Testis (tissue), 3 donors: ENCODE measurements around the gene CETN1. TPM values are rescaled to one million over a fixed set of nuclear protein-coding genes. Genes with fewer than 3 reads are reported as not detected.
A peak's percentile ranks its signal among the peaks of the same experiment; 100 is the strongest.

Source experiments
- DNase-seq: peaks from one replicate; pipeline ENCODE4 v3.0.0-alpha.2; 2019
- H3K27ac ChIP-seq, 2 donors: fragments of 200-600 bp; sonication (generic); one replicate each; pipeline ENCODE4 v1.5.1; 2019
- H3K27me3 ChIP-seq: fragments of 200-600 bp; sonication (generic); one replicate; pipeline ENCODE4 v1.5.1; 2019
- H3K36me3 ChIP-seq: fragments of 200-600 bp; sonication (generic); one replicate; pipeline ENCODE4 v1.5.1; 2017; ENCODE audit warnings: low read depth; ENCODE audit errors: missing control alignments
- H3K4me1 ChIP-seq: fragments of 200-600 bp; sonication (generic); one replicate; pipeline ENCODE4 v1.5.1; 2019
- H3K4me3 ChIP-seq, 2 donors: fragments of 200-600 bp; sonication (generic); one replicate each; pipeline ENCODE4 v1.5.1; 2017 to 2019
- H3K9me3 ChIP-seq: fragments of 200-600 bp; sonication (generic); one replicate; pipeline ENCODE4 v1.5.1; 2017
- POLR2A ChIP-seq: fragments of 450-650 bp; IDR thresholded peaks from one replicate; pipeline ENCODE4 v1.6.1; 2017; ENCODE audit warnings: antibody characterized with exemption, mild to moderate bottlenecking, moderate library complexity
- WGBS, 2 donors: methylation state at CpG; one replicate each; pipeline ENCODE4 v1.1.5; 2018; 5-methylcytosine and 5-hydroxymethylcytosine counted together
- intact Hi-C: fragments of 100-400 bp; cut with DNase I; formaldehyde crosslinking; loops from one replicate; pipeline ENCODE4 v1.15.1; 2023; ENCODE audit warnings: low total_unique reads
- polyA plus RNA-seq: library from polyadenylated mRNA; stranded (reverse); fragments of 350-450 nt; fragmentation: Illumina TruSeq; extraction: RNeasy Lipid Tissue Mini Kit (QIAGEN cat#74804); gene quantifications from one replicate; pipeline ENCODE4 v1.2.3, GENCODE V29; 2014; ENCODE audit warnings: low read depth, low replicate concordance; ENCODE audit not compliant: insufficient read depth
- total RNA-seq, 2 donors: library from RNA; depleted of rRNA; stranded (reverse); fragments of >200 nt; gene quantifications; one replicate each; pipeline ENCODE4 v1.2.3, GENCODE V29; 2016
- TF ChIP-seq, protein P1 (sequence below), 3 experiments: fragments of 450-650 bp in 2 of 3; fragments of 200-600 bp in 1 of 3; sonication (generic) in 1 of 3; IDR thresholded peaks; one replicate each; pipeline ENCODE4 v1.5.1; 2016 to 2019; ENCODE audit warnings: antibody characterized with exemption in 3 of 3, mild to moderate bottlenecking in 2 of 3, moderate library complexity in 1 of 3

Gene CETN1
- total and polyA plus RNA-seq, 3 donors from 2014 or later, result 53.3 to 289 (median 70.5) TPM

DNA sequence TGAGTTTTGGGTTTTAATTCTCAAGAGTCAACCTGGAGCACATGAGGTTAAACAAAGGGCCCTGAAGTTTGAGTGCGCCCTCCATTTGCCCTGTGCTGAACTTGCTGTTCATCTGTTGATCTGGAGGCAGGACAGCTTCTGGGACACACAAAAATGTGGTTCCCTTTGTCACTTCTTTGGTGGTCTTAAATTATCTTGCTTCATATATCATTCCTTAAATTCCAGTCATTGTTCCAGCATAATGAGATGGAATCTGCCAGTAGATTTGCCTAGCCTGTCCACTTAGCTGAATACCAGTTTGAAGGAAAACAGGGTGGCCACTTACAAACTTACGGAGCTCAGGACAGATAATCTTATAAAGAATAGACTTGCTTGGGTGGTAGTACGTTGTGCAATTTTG is 916 bp downstream of the CETN1 start:
- no peak overlapping the region for H3K27ac ChIP-seq
- no peaks in the 10 kb centered on the region for H3K36me3 ChIP-seq
- intact Hi-C loops, result no loop called here
- no peaks in the 10 kb centered on the region for H3K4me1 ChIP-seq
- H3K27me3 ChIP-seq, result no peaks in the 10 kb centered on the region
- DNase-seq, result no peak
- H3K4me3 ChIP-seq, result no peak overlapping the region
- TF ChIP-seq, protein P1, sequence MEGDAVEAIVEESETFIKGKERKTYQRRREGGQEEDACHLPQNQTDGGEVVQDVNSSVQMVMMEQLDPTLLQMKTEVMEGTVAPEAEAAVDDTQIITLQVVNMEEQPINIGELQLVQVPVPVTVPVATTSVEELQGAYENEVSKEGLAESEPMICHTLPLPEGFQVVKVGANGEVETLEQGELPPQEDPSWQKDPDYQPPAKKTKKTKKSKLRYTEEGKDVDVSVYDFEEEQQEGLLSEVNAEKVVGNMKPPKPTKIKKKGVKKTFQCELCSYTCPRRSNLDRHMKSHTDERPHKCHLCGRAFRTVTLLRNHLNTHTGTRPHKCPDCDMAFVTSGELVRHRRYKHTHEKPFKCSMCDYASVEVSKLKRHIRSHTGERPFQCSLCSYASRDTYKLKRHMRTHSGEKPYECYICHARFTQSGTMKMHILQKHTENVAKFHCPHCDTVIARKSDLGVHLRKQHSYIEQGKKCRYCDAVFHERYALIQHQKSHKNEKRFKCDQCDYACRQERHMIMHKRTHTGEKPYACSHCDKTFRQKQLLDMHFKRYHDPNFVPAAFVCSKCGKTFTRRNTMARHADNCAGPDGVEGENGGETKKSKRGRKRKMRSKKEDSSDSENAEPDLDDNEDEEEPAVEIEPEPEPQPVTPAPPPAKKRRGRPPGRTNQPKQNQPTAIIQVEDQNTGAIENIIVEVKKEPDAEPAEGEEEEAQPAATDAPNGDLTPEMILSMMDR (IDR thresholded peaks at IDR 0.05), result no peak
- no peak for TF ChIP-seq POLR2A
- no peaks in the 10 kb centered on the region for H3K9me3 ChIP-seq
- 45 to 73% methylated on average over 3 of the region's 3 CpGs for WGBS, 2 donors

DNA sequence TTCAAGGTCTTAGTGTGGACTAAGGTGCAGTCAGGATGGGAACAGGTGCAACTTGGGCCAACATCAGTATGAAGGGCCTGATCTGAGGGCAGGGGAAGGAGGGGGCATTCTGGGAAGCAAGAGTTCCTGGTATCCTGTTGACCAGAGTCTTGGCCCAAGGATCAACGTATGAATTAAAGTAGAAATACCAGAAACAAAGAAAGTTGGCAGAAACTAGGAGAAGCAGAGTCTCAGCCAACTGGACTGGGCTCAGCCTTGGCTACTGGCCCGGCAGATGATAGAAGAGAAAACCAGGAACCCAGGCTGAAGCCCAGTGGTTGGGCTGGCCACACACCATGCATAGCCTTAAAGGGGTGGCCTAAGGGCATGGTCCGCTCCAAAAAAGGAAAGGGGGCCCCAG is 2.3 kb downstream of the CETN1 start:
- intact Hi-C loops, result no loop called here
- Histone ChIP-seq H3K27me3 (no peaks in the 10 kb centered on the region), H3K9me3 (no peaks in the 10 kb centered on the region), H3K27ac (no peak overlapping the region), H3K36me3 (no peaks in the 10 kb centered on the region), H3K4me1 (no peaks in the 10 kb centered on the region), H3K4me3 (no peak overlapping the region)
- peak; percentile 20 for DNase-seq
- WGBS, 2 donors, result 54 to 58% methylated on average over 3 of the region's 3 CpGs
- no peak for TF ChIP-seq POLR2A
- TF ChIP-seq, protein P1 (IDR thresholded peaks at IDR 0.05), result no peak

DNA sequence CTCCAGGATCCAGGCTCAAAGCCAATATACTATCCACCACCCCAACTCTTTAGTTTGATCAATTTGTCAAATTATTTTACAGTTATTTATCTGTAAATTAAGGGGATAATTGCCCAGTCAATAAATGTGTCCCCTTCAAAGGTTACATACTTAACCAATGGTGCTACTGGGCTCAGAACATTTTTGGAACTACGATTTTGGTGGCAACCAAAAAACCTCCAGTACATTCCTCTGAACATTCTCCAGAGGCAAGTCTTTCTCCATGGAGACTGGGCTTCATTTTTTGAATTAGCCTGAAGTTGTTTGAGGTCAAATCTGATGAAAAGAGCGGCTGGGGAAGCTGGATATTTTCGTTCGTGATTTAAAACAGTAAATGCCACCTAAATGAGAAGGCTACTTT is 14.9 kb downstream of the CETN1 start:
- Histone ChIP-seq H3K9me3 (no peaks in the 10 kb centered on the region), H3K27me3 (no peaks in the 10 kb centered on the region), H3K4me1 (peaks cover 4% of the 10 kb centered on the region), H3K4me3 (no peak overlapping the region), H3K27ac (no peak overlapping the region), H3K36me3 (no peaks in the 10 kb centered on the region)
- intact Hi-C loops, result no loop called here
- TF ChIP-seq, protein P1 (IDR thresholded peaks at IDR 0.05), result no peak
- no peak for TF ChIP-seq POLR2A
- WGBS, 2 donors, result 63 to 72% methylated on average over 4 of the region's 4 CpGs
- no peak for DNase-seq

DNA sequence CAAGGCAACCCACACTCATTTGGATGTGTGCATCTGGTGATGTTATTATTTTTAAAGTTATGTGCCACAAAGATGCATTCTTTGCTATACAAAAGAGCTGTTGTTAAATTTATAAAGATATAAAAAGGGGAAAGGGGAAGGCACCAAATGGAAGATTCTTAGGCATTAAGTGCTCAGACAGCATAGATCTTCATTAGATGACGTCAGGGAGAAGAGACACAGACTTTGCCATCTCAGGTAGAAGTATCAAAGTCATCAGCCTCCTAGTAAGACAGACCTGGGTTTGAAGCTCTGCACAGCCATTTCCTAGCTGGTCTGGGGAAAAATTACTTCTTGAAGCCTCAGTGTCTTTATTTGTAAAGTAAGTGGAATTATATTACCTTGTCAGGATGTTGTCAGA is 15.4 kb downstream of the CETN1 start:
- Histone ChIP-seq H3K27me3 (no peaks in the 10 kb centered on the region), H3K9me3 (no peaks in the 10 kb centered on the region), H3K36me3 (no peaks in the 10 kb centered on the region), H3K4me3 (no peak overlapping the region), H3K27ac (no peak overlapping the region), H3K4me1 (peaks cover 4% of the 10 kb centered on the region)
- WGBS, 2 donors, result 32 to 33% methylated on average over 1 of the region's 1 CpG
- TF ChIP-seq POLR2A, result no peak
- TF ChIP-seq, protein P1 (IDR thresholded peaks at IDR 0.05), result no peak
- intact Hi-C loops, result no loop called here
- no peak for DNase-seq

DNA sequence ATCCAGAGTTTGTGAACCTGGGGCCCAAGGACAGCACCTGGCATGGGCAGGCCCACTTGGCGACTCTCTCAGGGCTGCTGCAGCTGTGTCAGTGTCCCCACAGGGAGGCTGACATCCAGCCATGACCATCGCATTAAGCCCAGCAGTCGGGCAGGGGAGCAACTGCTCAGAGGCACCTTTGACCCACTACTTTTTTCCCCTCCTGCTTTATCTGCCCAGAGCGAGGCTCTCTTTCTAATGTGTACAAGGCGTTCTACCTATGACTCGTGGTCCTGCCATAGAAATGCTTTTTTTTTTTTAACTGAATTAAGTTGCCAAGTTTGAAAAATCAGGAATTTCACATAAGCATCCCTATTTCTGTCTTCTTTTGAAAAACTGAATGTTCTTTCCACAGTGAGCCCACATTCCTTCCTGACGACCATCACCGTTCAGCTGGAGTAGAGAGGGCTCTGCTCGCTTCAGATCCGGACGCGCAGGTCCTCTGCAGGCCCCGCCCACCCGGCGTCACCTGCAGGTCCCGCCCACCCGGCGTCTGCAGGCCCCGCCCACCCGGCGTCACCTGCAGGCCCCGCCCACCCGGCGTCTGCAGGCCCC is 16.2 kb downstream of the CETN1 start:
- H3K27ac ChIP-seq, result peak overlapping the region in 1 of 2 donors; percentile 10
- peaks cover 4% of the 10 kb centered on the region for H3K4me1 ChIP-seq
- no peaks in the 10 kb centered on the region for H3K9me3 ChIP-seq
- intact Hi-C loops, result no loop called here
- no peaks in the 10 kb centered on the region for H3K36me3 ChIP-seq
- TF ChIP-seq POLR2A, result no peak
- TF ChIP-seq, protein P1 (IDR thresholded peaks at IDR 0.05), result no peak
- peak; percentile 89 for DNase-seq
- peak overlapping the region; percentile 26 to 46 for H3K4me3 ChIP-seq
- H3K27me3 ChIP-seq, result no peaks in the 10 kb centered on the region
- 6 to 14% methylated on average over 15 to 19 of the region's 24 CpGs for WGBS, 2 donors
